GM19238 (cell line): ENCODE results near the gene MRC2.

ENCODE experiments used
- DNase-seq: peaks from one replicate; pipeline ENCODE4 v3.0.0; 2011; ENCODE audit warnings: low spot score; ENCODE audit not compliant: insufficient read length

MRC2 gene

DNA sequence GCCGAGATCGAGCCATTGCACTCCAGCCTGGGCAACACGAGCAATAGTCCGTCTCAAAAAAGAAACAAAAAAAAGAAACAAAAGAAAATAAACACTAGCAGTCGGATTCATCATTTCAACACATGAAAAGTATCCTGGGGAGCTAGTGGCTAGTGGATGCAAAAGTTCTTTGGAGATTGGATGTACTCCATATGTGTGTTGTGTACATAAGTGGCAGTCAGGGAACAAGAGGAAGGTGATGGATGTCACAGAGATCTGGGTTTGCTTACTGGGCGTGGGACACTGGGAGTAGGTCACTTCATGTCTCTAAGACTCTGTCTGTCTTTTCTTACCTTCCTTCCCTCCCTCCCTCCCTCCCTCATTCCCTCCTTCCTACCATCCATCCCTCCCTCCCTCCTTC, 35.4 kb downstream of the MRC2 start:
- DNase-seq, result no peak

DNA sequence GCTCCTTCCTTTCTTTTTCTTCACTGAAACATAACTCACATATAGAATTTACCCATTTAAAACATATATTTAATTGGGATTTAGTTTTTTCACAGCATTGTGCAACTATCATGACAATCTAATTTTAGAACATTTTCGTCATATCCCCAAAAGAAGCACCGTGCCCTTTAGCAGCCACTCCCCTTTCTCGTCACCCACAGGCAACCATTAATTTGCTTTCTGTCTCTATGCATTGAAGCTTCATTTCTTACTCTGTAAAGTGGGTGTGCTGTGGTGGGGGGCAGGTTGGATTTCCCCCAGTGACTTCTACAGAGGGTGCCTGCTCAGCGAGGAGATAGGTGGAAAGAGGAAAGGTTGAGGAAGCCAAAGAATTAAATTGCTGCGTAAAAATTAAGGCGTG, 35.8 kb downstream of the MRC2 start:
- DNase-seq, result no peak

DNA sequence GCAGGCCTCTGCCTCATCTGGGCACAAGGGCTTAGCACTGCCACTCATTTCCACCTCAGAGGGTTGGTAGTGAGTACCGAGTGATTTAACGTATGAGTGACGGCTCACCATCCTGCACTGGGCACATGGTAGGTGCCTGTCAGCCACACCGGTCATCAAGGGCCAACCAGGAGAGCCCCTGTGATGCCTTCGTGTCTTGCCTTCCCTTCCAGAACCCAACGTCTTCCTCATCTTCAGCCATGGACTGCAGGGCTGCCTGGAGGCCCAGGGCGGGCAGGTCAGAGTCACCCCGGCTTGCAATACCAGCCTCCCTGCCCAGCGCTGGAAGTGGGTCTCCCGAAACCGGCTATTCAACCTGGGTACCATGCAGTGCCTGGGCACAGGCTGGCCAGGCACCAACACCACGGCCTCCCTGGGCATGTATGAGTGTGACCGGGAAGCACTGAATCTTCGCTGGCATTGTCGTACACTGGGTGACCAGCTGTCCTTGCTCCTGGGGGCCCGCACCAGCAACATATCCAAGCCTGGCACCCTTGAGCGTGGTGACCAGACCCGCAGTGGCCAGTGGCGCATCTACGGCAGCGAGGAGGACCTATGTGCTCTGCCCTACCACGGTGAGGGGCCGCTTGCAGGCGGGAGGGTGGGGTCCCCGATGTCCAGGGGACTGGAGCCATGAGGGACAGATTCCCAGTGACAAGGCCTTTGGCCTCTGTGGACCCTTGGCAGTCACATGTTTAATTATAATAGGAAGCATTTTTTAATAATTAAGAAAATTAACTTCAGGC, 37.1 kb downstream of the MRC2 start:
- DNase-seq, result no peak

DNA sequence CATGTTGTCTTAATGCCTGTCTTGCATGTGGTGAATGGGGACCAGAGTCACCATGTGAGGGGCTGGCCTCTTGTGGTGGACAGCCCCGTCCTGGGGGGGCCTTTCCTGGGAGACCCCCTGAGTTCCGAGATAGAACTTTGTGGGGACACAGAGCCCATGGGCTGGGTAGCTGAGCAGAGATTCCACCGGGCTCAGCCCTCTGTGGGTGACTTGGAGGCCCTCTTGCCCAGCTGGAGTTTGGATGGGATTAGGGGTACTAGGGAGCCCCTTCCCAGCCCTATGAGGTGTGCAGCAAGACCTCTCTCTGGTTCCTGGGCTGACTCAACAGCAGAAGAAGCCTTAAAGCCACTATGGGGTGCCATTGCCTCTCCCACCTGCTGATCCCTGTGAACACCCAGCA, 38.1 kb downstream of the MRC2 start:
- DNase-seq, result no peak

DNA sequence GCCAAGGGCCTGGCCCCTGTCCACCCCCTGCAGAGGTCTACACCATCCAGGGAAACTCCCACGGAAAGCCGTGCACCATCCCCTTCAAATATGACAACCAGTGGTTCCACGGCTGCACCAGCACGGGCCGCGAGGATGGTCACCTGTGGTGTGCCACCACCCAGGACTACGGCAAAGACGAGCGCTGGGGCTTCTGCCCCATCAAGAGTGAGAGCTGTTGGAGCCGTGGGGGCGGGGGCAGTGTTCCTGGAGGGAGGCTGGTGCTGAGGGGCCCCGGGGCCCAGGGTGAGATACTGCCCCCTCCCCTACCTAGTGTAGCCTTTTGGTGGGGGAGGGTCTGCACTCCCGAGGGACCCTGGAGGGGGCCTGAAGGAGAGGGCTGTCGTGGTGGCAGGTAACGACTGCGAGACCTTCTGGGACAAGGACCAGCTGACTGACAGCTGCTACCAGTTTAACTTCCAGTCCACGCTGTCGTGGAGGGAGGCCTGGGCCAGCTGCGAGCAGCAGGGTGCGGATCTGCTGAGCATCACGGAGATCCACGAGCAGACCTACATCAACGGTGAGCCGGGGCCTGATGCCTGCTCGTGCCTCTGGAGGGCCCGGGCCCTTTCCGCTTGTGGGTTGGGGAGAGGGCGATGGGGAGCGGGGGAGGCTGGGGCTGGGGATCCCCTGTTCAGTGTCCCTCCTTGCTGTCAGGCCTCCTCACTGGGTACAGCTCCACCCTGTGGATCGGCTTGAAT, 38.8 kb downstream of the MRC2 start:
- no peak for DNase-seq

DNA sequence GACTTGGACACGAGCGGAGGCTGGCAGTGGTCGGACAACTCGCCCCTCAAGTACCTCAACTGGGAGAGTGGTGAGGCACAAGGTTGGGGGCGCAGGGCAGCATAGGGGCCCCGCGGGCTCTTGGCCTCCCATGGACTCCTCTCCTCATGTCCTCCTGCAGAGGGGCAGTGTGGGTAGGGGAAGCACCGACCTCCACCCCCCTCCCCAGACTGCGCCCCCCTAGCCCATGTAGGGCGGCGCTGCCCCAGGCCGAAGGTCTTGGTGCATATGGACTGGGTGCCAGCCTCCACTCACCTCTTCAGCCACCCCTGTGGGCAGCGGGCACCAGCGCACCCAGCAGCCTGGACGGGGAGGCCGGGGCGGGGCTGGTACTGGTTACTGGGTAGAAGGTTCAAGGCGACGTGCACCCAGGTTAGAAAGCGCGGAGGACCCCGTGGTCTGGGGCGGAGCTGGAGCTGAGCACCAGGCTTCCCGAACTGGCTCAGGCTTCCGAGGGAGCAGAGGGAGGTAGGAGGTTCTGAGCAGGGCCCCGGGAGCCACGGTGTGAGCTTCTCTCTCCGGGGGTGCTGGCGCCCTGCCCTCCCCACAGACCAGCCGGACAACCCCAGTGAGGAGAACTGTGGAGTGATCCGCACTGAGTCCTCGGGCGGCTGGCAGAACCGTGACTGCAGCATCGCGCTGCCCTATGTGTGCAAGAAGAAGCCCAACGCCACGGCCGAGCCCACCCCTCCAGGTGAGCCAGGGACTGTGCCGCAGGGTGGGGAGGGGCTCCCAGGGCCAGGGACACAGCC, 39.5 kb downstream of the MRC2 start:
- DNase-seq, result no peak

DNA sequence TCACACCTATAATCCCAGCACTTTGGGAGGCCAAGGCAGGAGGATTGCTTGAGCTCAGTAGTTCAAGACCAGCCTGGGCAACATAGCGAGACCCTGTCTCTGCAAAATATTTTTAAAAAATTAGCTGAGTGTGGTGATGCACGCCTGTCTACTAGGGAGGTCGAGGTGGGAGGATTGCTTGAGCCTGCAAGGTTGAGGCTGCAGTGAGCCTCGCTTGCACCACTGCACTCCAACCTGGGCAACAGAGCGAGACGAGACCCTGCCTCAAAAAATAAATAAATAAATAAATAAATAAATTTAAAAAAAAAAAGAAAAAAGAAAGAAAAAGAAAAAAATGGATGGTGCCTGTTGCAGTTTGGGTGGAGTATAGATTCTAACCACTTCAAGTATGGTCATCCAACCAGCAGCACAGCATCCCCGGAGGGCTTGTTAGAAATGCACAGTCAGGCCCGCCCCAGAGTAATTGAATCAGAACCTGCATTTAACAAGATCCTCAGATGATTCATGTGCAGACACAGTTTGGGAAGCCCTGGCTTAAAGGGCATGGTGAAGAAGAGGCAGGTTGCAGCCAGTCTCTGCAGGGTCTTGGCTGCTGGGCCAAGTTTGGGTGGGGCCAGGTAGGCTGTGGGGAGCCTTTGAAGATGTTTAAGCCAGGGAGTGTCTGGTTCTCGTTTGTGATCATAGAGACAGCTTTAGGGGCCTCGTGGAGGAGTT, 40.8 kb downstream of the MRC2 start:
- DNase-seq, result no peak

DNA sequence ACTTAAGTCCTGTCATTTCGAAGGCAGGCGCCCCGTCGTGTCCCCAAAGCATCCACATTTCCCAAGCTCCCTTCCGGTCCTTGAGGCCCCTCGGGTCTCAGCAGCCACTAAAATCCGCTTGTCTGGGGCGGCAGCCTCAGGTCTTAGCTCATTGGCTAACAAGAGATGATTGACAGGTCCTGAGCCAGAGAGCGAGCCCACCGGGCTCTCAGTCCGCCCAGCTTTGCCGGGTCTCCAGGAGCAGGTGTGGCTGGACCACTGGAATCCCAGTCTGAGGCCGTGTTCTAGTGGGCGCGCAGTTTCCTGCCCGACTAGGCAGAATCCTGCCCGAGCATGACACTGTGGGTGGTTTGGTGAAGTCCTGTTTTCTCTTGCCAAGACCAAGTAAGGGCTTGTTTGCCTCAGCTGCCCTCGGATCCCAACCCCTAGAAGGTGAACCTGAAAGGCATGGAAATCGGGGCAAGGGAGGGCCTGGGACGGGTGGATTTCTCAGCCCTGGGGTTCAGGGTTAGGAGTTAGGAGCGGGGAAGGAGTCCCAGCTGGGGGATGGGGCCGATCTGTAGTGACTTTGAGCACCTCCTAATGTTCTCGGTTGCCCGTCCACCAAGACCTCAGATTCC, 42.8 kb downstream of the MRC2 start:
- no peak for DNase-seq

DNA sequence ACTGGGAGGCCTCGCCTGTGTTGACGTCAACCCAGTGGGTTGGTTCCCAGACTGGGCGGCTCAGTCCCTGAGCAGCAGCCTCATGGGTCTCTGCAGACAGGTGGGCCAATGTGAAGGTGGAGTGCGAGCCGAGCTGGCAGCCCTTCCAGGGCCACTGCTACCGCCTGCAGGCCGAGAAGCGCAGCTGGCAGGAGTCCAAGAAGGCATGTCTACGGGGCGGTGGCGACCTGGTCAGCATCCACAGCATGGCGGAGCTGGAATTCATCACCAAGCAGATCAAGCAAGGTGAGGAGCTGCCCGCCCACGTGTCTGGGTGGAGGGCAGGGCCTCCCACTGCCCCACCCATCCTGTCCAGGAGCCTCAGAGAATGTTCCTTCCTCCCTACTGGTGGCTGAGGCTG, 44.1 kb downstream of the MRC2 start:
- no peak for DNase-seq

DNA sequence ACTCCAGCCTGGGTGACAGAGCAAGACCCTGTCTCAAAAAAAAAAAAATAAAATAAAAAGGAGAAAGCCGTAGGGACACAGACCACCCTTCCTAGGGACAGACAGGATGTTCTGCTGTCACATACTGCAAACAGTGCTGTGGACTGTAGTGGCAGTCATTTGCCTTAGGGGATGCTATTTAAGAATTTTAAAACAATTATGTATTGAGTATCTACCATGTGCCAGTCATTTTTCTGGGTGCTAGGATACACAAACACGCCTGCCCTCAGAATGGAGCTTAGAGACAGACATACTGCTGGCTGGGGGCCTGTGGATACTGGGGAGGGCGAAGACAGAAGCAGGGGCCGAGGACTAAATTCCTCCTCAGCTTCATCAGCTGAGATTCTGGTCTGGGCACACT, 45.5 kb downstream of the MRC2 start:
- DNase-seq, result no peak

DNA sequence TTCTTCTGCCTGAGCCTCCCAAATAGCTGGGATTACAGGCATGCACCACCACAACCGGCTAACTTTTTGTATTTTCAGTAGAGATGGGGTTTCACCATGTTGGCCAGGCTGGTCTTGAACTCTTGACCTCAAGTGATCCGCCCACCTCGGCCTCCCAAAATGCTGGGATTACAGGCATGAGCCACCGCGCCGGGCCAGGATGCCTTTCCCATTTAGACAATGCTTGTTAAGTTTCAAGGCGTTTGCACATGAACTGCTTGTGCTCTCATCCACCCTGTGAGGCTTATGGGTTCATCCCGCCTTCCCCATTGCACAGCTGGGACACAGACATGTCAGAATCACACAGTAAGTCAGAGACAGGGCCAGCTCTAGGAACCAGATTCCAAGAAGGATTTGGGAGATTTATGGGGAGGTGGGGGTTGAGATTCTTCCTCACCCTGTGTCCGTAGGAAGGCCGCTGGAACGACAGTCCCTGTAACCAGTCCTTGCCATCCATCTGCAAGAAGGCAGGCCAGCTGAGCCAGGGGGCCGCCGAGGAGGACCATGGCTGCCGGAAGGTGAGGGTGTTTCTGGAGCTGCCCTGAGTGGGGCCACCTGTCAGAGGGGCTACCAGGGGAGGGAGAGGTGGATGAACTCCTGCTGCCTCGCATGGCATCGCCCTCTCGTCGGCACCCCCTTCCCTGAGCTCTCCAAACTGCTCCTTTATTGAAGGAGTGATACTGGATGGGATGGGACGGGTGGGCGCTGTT, 46.3 kb downstream of the MRC2 start:
- DNase-seq, result no peak

DNA sequence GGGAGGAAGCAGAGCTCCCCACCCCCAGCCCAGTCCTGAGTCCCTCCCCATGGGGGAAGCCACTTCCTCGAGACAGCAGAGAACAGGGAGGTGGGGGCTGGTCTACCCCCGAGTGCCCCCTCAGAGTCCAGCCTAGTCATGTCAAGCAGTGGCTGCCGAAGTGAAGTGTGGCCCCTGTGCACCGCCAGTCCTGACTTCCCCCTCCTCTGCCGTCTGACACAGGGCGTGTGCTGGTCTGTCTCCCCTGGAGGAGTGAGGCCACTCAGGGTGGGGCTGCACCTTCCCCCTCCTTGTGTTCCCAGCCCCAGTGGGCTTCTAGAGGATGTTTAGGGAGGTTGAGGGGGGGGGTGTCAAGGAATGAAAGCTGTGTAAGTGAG, 46.9 kb downstream of the MRC2 start:
- DNase-seq, result no peak

DNA sequence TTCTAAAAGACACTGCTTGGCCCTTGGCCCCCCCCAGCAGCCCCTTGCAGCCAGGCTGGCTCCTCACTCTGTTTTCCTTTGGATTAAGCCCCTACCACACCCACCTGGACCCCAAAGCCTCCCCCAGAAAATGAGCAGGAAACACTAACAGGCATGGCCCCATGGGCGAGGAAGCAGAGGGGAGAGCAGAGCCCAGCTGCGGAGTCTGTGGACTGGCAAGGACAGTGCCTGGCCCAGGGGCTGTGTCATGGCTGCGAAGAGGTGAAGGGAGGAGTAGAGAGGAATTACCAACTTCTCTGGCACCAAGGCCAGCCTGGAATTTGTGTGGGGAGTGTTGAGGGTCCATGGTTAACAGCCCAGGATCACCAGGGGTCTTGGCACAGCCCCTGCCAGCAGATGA, 47.4 kb downstream of the MRC2 start:
- DNase-seq, result no peak

DNA sequence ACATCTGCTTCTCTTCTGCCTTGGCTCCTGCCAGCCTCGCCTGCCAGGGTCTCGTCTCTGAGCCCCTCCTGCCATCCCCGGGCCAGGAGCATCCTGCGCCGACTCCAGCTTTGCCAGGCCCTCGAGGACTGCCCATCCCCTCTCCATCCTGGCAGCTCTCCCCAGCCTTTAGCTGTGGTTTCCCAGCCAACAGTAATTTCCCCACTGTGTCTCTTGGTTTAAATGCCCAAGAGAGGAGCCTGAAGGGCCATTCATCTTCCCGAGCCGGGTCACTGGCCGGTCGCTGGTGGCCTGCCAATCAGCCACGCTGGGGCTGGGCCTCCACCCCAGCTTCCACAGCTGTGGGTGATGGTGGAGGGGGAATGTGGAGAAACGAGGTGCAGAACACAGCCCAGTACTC, 47.8 kb downstream of the MRC2 start:
- no peak for DNase-seq

DNA sequence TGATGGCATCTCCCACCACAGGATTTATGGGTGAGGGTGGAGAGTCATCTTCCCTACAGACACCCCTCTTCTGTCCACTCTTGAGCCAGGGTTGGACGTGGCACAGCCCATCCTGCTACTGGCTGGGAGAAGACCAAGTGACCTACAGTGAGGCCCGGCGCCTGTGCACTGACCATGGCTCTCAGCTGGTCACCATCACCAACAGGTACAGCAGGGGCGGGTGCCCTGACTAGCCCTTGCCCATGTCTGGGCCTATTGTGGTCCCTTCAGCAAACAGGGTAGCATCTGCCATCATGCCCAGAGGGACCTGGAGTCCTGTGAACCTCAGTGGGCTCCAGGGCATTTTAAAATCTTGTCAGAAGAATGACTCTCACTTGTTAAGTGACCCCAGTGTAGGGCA, 48.2 kb downstream of the MRC2 start:
- DNase-seq, result no peak

DNA sequence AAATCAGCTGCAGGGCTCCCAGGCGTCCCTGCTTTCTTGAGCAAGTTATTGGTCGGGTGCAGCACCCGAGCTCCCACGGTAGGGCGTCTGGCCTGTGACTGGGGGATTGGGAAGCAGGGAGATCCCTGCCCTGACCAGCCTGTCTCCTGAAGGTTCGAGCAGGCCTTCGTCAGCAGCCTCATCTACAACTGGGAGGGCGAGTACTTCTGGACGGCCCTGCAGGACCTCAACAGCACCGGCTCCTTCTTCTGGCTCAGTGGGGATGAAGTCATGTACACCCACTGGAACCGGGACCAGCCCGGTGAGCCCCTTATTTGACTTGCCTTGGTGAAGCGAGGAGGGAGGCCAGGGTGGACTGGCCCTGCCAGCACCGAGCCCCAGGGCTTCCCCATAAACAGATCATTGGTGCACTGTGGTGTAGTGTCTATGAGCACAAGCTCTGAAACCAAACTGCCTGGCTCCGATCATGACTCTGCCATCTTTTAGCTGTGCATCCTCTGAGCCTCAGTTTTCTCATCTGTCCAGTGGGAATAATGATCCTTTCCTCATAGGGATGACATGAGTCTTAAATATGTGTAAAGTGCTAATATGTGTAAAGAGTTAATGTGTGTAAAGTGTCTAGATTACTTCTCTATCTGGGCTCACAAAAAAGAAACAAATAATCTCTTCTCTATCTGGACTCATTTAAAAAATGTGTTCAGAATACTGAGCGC, 48.9 kb downstream of the MRC2 start:
- no peak for DNase-seq

DNA sequence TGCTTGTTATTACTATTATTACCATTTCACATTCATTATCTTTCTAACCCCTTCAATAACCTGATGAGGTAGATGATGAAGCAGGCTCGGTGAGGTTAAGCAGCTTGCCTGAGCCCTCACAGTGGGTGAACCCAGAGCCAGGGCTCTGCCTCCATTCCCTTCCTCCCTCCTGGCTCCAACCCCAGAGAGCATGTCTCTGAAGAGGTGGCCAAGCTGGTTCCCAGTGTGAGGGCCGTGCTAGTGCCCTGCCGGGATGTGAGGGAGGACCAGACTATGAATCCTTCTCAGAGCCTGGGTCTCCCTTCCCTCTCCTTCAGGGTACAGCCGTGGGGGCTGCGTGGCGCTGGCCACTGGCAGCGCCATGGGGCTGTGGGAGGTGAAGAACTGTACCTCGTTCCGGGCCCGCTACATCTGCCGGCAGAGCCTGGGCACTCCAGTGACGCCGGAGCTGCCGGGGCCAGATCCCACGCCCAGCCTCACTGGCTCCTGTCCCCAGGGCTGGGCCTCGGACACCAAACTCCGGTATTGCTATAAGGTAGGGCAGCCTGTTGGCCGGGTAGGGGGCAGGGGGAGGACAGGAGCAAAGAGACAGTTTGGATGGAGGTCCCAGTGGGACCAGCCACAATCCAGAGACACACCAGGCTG, 49.6 kb downstream of the MRC2 start:
- no peak for DNase-seq

DNA sequence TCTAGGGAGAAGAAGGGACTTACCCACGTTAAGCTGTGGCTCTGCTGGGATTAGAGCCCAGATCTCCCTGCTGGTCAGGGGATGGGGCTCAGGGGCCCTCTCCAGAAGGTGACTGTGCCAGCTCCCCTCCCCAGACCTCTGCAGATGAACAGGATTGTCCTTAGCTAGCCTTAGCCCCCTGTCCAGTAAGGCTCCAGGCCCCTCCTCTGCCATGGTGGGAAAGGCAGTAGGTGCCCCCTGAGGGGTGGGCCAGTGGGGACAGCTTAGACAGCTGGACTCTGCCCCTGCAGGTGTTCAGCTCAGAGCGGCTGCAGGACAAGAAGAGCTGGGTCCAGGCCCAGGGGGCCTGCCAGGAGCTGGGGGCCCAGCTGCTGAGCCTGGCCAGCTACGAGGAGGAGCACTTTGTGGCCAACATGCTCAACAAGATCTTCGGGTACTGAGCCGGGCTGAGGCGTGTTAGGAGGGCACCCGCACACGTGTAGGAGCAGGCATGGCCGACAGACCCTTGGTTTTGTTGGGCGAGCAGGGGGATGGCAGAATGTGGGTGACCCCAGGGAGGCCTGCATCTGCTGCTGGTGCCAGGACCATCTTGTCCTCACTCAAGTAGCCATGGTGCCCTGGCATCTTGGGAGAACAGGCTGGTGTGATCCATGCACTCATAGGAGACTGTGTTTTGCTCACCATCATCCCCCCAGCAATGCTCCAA, 50.9 kb downstream of the MRC2 start:
- no peak for DNase-seq

DNA sequence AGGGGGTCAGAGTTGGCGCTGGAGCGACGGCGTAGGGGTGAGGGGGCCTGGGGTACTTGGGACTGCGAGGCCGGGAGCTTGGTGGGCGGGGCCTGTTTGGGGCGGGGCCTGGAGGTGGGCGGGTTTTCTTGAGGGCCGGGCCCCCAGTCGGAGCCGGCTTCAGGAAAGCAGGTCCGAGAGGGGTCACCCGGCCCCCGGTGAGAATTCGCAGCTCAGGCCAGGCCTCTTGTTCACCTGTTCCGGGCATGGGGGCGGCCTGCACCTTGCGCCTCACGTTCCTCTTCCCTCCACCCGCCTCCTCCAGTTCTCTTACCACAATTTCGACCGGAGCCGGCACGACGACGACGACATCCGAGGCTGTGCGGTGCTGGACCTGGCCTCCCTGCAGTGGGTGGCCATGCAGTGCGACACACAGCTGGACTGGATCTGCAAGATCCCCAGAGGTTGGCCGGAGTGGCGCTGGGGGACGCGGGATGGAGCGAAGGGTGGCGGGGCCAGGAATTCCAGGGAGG, 52.5 kb downstream of the MRC2 start:
- no peak for DNase-seq
